WI38 (cell line): ENCODE measurements around the gene SGSM2.

Experiments used
- H3K4me3 ChIP-seq: 2 replicates; pipeline ENCODE4 v1.5.1; 2011; ENCODE audit warnings: low read depth, mild to moderate bottlenecking, control low read depth, low read length
- TF ChIP-seq, protein P1 (sequence below): IDR thresholded peaks from 2 replicates; pipeline ENCODE4 v1.5.1; 2012; ENCODE audit warnings: low read depth, mild to moderate bottlenecking, control low read depth, low read length

SGSM2 gene

DNA sequence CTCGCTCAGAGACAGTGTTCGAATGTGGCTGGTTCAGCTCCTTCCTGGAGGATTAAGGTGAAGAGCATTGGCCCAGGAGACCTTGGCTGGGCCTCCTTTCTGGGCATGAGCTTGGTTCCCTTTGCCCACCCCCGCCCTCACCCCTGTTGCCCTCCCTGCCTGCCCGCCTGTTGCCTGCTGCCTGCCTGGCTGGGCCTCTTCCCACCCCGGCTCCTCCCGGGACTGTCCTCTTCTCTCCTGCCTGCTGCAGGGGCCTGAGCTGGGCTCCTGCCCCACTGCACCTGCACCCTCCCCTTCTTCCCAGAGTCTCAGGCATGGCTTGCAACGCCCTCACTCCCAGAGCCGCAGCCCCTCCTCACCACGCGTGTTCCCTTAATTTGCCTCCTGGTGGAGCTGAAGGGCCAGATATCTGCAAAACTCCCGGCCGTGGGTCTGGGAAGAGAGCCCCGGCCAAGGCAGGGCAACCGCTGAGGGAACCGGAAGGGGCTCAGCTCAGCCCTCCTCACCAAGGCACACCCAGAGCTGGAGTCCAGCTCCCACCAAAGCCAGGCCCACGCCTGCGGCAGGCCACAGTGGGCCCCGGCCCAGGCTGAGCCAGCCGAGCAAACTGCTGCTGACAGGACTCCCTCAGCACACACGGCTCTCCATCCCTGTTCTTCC is 32.4 kb downstream of the SGSM2 start:
- no peak overlapping the region for H3K4me3 ChIP-seq
- TF ChIP-seq, protein P1, sequence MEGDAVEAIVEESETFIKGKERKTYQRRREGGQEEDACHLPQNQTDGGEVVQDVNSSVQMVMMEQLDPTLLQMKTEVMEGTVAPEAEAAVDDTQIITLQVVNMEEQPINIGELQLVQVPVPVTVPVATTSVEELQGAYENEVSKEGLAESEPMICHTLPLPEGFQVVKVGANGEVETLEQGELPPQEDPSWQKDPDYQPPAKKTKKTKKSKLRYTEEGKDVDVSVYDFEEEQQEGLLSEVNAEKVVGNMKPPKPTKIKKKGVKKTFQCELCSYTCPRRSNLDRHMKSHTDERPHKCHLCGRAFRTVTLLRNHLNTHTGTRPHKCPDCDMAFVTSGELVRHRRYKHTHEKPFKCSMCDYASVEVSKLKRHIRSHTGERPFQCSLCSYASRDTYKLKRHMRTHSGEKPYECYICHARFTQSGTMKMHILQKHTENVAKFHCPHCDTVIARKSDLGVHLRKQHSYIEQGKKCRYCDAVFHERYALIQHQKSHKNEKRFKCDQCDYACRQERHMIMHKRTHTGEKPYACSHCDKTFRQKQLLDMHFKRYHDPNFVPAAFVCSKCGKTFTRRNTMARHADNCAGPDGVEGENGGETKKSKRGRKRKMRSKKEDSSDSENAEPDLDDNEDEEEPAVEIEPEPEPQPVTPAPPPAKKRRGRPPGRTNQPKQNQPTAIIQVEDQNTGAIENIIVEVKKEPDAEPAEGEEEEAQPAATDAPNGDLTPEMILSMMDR: no peak

DNA sequence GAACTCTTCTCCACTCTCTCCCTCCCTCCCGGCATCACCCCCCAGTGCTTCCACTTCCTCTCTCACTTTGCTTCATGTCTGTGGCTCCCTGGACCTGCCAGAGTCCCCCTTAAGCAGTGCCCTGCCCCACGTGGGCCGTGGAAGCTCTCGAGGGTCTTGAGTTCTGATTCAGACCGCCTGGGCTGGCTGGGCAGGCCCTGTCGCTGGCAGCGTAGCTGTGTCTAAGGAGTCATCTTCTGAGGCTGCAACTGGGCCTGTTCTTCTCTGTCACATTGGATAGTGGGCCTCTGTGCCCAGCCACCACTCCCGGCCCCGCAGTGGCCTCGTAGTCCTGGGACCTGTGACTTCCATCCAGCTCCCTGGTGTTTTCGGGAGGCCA is 32.9 kb downstream of the SGSM2 start:
- H3K4me3 ChIP-seq: no peak overlapping the region
- TF ChIP-seq, protein P1: no peak

DNA sequence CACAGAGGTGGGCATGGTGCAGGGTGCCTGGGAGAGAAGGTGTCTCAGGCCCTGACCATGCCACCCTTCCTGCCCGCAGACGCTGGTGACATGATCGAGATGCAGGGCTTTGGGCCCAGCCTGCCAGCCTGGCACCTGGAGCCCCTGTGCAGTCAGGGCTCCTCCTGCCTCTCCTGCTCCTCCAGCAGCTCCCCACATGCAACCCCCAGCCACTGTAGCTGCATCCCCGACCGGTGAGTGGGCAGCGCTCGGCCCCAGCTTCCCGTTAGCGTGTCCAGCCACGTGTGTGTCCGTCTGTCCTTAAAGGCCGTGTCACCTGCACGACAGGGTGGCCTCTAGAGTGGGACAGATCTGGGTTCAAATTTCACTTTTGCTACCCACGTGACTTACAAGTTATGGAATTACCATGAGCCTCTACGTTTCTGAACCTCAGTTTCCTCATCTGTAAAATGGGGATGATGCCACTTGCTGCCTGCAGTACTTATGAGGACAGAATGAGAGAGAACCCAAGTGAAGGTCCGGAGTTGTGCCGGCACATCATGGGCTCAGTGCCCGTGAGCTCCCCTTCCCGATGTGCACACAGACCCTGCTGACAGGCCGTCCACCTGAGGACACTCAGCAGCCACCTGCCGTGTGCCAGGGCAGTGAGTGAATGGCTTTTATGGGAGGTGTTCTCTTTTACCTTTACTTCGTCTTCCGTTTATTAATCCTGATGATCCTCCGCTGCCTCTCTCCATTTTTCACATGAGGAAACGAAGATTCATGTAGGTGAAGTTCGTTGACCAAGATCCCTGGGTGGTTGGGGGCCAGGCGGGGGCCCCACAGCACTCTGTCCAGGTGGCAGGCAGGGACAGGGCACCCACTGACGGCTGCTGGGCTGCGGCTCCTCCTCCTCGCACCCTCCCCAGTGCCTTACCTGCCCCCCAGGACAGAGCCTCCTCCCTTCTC is 34.2 kb downstream of the SGSM2 start:
- TF ChIP-seq, protein P1: no peak
- H3K4me3 ChIP-seq: no peak overlapping the region

DNA sequence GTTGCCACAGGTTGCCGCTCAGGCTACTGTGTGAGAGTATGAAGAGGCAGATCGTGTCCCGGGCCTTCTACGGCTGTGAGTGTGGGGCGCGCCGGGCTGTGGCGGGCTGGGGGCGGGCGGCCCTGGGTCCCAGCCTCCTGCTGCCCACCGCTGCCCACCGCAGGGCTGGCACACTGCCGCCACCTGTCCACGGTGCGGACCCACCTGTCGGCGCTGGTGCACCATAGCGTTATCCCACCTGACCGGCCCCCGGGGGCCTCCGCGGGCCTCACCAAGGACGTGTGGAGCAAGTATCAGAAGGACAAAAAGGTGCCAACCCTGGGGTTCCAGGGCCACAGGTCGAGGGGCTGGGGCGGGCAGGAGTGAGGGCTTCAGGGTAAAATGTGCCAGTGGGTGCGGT is 34.9 kb downstream of the SGSM2 start:
- TF ChIP-seq, protein P1: no peak
- no peak overlapping the region for H3K4me3 ChIP-seq

DNA sequence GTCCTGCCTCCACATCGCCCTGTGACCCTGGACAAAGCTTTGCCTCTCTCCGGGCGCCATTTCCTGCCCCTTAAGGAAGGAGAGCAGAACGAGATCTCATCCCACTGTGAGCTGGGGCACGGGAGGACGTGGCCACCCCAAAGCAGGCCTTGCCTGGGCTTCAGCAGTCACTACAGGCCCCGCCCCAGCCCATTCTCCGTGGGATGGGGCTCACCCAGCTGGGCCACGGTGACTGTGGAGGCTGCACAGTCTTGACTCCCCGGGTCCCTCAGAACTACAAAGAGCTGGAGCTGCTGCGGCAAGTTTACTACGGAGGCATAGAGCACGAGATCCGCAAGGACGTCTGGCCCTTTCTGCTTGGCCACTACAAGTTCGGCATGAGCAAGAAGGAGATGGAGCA is 35.4 kb downstream of the SGSM2 start:
- TF ChIP-seq, protein P1: no peak

DNA sequence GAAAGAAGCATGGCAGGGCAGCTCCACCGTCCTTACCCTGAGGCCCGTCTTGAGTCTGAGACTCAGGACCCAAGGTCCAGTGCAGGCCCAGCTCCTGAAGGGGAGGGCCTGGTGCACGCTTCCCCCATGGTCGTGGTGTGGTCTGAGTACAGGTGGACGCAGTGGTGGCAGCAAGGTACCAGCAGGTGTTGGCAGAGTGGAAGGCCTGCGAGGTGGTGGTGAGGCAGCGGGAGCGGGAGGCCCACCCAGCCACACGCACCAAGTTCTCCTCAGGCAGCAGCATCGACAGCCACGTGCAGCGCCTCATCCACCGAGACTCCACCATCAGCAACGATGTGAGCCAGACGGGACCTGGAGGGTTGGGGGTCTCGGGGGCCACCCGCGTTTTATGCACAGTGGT is 35.9 kb downstream of the SGSM2 start:
- TF ChIP-seq, protein P1: no peak
- H3K4me3 ChIP-seq: no peak overlapping the region

More for the DNA sequence above, 35.4 kb downstream of the SGSM2 start:
- no peak overlapping the region for H3K4me3 ChIP-seq

DNA sequence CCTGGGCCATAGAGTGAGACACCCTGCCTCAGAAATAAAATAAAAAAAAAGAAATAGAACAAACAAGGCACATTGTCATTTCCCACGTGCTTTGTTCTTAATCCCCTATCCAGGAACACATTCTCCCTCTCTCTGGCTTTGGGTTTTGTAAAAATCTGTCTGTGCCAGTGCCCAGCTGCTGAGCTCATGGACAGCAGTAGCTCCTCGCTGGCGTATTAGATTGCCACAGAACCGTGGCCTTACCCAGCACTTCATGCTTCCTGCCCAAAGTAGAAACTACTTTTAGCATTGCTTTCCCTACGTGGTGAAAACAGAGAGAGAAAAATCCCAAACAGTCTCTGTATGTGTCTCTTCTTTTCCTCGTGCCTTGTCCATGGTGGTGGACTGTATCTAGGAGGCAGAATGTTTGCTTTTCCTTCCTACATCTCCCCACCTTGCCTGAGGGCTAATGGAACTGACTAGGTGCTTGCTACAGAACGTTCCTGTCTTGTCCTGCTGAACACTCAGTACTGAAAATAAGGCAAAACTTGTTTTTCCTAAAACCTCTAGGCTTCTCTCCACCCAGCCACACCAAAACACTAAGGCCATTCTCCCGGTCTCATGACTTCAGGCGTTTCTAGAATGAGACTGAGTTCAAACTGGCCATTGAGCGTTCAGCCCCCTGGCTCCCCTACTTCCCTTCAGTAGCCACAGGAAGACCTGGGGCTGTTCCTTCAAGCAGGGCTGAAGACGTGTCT is 37.4 kb downstream of the SGSM2 start:
- TF ChIP-seq, protein P1: no peak
- H3K4me3 ChIP-seq: no peak overlapping the region
